Right lobe of liver (tissue), 6 donors: ENCODE data around the gene SMARCD1. TPM values are rescaled to one million over a fixed set of nuclear protein-coding genes. Genes with fewer than 3 reads are reported as not detected.
A peak's percentile ranks its signal among the peaks of the same experiment; 100 is the strongest.

Experiments used
- ATAC-seq, 4 donors: fragments of 200-7000 bp; cut with Tn5 transposase; one replicate each; pipeline ENCODE4 v1.9.1; 2020; ENCODE audit warnings: mild to moderate bottlenecking in 4 of 4, moderate library complexity in 4 of 4
- DNase-seq, 3 donors: peaks; one replicate each; pipeline ENCODE4 v3.0.0-alpha.2; 2020
- H3K27ac ChIP-seq, 3 donors: fragments of 200-600 bp; one replicate each; pipeline ENCODE4 v1.8.0; 2022
- H3K27me3 ChIP-seq, 2 donors: fragments of 200-600 bp; one replicate each; pipeline ENCODE4 v1.8.0; 2022
- H3K36me3 ChIP-seq, 4 donors: fragments of 200-600 bp; sonication (generic) in 1 of 4; one replicate each; pipeline versions ENCODE4 v1.5.1 to v1.8.0; 2017 to 2022; ENCODE audit warnings: control low read depth in 1 of 4
- H3K4me1 ChIP-seq, 4 donors: fragments of 200-600 bp; sonication (generic) in 1 of 4; one replicate each; pipeline versions ENCODE4 v1.5.1 to v1.8.0; 2017 to 2022; ENCODE audit warnings: control low read depth in 1 of 4
- H3K4me3 ChIP-seq, 3 donors: fragments of 200-600 bp; one replicate each; pipeline ENCODE4 v1.8.0; 2022
- H3K9me3 ChIP-seq, 4 donors: fragments of 200-600 bp; sonication (generic) in 1 of 4; one replicate each; pipeline versions ENCODE4 v1.5.1 to v1.8.0; 2017 to 2022; ENCODE audit warnings: control low read depth in 1 of 4
- POLR2A ChIP-seq: fragments of 450-650 bp; IDR thresholded peaks from one replicate; pipeline ENCODE4 v1.6.1; 2017; ENCODE audit warnings: antibody characterized with exemption, mild to moderate bottlenecking
- WGBS: methylation state at CpG from one replicate; pipeline ENCODE4 v1.1.6; 2018; ENCODE audit warnings: low coverage, low lambda C conversion rate; ENCODE audit not compliant: insufficient coverage; ENCODE audit errors: missing lambda C conversion rate; 5-methylcytosine and 5-hydroxymethylcytosine counted together
- intact Hi-C, 2 donors: fragments of 100-400 bp; cut with DNase I; formaldehyde crosslinking; loops; one replicate each; pipeline versions ENCODE4 v1.11.2 to v1.14.1; 2022
- total RNA-seq, 6 experiments: library from RNA; depleted of rRNA in 2 of 6; stranded (reverse); fragments of >200 nt in 2 of 6; fragmentation: NEBNext Ultra II Directional in 3 of 6; extraction: Animal tissue kit (Norgen Biotek cat#: 25700) in 3 of 6; gene quantifications; one replicate each; pipeline versions ENCODE4 v1.1.0 to v1.2.4, GENCODE V29; 2016 to 2023
- TF ChIP-seq, protein P1 (sequence below), 4 donors: fragments of 200-600 bp in 3 of 4; fragments of 450-650 bp in 1 of 4; IDR thresholded peaks; one replicate each; pipeline versions ENCODE4 v1.5.1 to v1.8.0; 2016 to 2022; ENCODE audit warnings: antibody characterized with exemption in 4 of 4, mild to moderate bottlenecking in 2 of 4
- donor health status: DM: no; HTN: yes; CAD: no.
- donor health status: DM: no; HTN: no; CAD: no.
- donor health status: DM: no; HTN: no; CAD: no.
- donor health status: DM: no; HTN: yes; CAD: no.
- donor health status: DM: no; HTN: yes; CAD: no.

Gene SMARCD1
- total RNA-seq, 6 experiments from 2014 or later = 13.3 to 35.0 (median 16.4) TPM

GRCh38 chr12:50106907-50107306 is 21.8 kb downstream of the SMARCD1 start:
- ATAC-seq (no peak), DNase-seq (no peak)
- Histone ChIP-seq H3K36me3 (peaks cover 0 to 10% (median 4%) of the 10 kb centered on the region in 4 donors), H3K4me3 (no peak overlapping the region), H3K27me3 (no peaks in the 10 kb centered on the region), H3K9me3 (no peaks in the 10 kb centered on the region), H3K27ac (no peak overlapping the region), H3K4me1 (peaks cover 0 to 73% (median 26%) of the 10 kb centered on the region in 4 donors)
- WGBS = no CpG with 5 or more reads among the region's 3 CpGs
- intact Hi-C loops = no loop called here
- TF ChIP-seq, protein P1, sequence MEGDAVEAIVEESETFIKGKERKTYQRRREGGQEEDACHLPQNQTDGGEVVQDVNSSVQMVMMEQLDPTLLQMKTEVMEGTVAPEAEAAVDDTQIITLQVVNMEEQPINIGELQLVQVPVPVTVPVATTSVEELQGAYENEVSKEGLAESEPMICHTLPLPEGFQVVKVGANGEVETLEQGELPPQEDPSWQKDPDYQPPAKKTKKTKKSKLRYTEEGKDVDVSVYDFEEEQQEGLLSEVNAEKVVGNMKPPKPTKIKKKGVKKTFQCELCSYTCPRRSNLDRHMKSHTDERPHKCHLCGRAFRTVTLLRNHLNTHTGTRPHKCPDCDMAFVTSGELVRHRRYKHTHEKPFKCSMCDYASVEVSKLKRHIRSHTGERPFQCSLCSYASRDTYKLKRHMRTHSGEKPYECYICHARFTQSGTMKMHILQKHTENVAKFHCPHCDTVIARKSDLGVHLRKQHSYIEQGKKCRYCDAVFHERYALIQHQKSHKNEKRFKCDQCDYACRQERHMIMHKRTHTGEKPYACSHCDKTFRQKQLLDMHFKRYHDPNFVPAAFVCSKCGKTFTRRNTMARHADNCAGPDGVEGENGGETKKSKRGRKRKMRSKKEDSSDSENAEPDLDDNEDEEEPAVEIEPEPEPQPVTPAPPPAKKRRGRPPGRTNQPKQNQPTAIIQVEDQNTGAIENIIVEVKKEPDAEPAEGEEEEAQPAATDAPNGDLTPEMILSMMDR (IDR thresholded peaks at IDR 0.05) = no peak
- no peak for TF ChIP-seq POLR2A

DNA sequence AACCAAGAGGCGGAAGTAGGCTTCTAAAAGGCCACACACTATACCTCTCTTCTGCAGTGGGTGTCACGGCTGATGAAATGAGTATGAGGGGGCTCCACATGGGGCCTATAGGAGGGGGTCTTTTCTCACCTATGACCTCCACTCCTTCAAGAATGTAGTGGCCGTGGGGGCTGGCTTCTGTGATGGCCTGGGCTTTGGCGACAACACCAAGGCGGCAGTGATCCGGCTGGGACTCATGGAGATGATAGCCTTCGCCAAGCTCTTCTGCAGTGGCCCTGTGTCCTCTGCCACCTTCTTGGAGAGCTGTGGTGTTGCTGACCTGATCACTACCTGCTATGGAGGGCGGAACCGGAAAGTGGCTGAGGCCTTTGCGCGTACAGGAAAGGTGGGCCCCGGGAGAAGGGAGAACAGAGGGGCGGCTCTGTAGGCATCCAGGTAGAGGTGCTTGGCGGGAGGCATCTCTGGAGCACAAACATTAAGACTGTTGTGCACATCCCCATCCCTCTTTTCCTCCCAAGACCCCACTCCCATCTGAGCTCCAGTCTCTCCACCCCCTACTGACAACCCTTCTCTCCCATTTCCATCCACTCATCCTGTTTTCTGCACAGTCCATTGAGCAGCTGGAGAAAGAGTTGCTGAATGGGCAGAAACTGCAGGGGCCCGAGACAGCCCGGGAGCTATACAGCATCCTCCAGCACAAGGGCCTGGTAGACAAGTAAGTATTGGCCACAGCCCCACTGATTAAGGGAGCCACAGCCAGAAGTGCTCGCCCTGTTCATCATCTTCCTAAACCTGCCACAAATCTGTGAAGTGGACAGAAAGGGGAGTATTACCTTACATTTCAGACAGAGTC is 22.5 kb downstream of the SMARCD1 start:
- DNase-seq = no peak
- Histone ChIP-seq H3K4me3 (no peak overlapping the region), H3K27me3 (no peaks in the 10 kb centered on the region), H3K27ac (peak overlapping the region in 1 of 3 donors; percentile 94), H3K4me1 (peaks cover 0 to 67% (median 23%) of the 10 kb centered on the region in 4 donors), H3K36me3 (peaks cover 0 to 10% (median 4%) of the 10 kb centered on the region in 4 donors), H3K9me3 (no peaks in the 10 kb centered on the region)
- no peak for ATAC-seq
- 85% methylated on average over 12 of the region's 17 CpGs for WGBS
- intact Hi-C loops = no loop called here
- TF ChIP-seq POLR2A = no peak
- TF ChIP-seq, protein P1 (IDR thresholded peaks at IDR 0.05) = no peak

DNA sequence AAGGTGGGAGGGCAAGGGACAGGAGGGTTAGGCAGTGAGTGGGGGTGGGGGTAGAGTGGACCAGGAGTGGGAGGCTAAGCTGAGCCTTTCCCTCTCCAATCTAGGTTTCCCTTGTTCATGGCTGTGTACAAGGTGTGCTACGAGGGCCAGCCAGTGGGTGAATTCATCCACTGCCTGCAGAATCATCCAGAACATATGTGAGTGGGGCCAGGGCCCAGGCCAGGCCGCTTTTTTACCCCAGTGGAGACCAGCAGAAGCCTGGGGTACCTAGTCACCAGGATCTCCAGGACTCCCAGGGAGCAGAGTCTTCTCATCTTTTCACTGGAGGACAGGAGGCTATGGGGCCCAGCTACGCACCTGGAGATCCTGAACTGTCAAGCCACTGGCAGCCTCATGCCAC is 24.2 kb downstream of the SMARCD1 start:
- DNase-seq (no peak), ATAC-seq (no peak)
- TF ChIP-seq, protein P1 (IDR thresholded peaks at IDR 0.05) = no peak
- TF ChIP-seq POLR2A = no peak
- peaks cover 0 to 71% (median 24%) of the 10 kb centered on the region in 4 donors for H3K4me1 ChIP-seq
- H3K36me3 ChIP-seq = peaks cover 0 to 11% (median 4%) of the 10 kb centered on the region in 4 donors
- intact Hi-C loops = no loop called here
- no CpG with 5 or more reads among the region's 3 CpGs for WGBS
- H3K27me3 ChIP-seq = no peaks in the 10 kb centered on the region
- peak overlapping the region in 1 of 3 donors; percentile 88 for H3K4me3 ChIP-seq
- peak overlapping the region; percentile 77 to 94 (median 78) for H3K27ac ChIP-seq
- no peaks in the 10 kb centered on the region for H3K9me3 ChIP-seq

DNA sequence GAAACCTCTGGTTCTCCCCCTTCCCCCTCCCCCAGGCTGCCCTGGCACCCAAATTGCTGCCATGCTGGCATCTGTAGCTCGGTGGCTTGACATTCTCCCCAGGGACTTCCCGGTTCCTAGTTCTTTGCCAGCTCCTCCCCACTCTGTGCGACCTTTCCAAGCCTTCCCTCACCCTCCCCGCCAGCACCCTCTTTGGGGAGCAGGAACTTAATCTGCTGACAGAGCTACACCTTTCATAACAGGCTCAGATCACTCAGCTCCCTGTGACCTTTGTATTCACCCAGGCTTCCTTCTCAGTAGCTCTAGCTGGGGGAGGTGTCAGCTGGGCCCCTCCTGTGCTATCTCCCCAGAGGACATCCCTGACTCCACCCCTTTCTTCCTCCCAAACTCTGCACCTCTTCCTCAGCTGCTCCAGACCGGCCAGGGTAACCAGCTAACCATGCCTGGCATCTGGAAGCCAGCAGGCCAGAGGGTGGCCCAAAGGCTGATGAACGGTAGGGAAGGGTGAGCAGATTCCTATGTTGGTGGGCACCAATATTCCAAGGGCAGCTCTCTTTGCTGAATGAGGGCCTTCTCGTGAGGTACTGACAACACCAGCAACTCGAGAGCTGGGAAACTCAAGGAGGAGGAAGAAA is 25.1 kb downstream of the SMARCD1 start:
- 6% methylated on average over 8 of the region's 8 CpGs for WGBS
- Histone ChIP-seq H3K4me3 (peak overlapping the region in 2 of 3 donors; percentile 34 to 88), H3K27me3 (no peaks in the 10 kb centered on the region), H3K4me1 (peaks cover 0 to 69% (median 24%) of the 10 kb centered on the region in 4 donors), H3K27ac (peak overlapping the region; percentile 77 to 94 (median 78)), H3K9me3 (no peaks in the 10 kb centered on the region), H3K36me3 (peaks cover 0 to 13% (median 4%) of the 10 kb centered on the region in 4 donors)
- intact Hi-C loops = no loop called here
- peak; percentile 78 to 93 (median 92) for DNase-seq
- peak; percentile 38 to 54 (median 44) for ATAC-seq
- no peak for TF ChIP-seq POLR2A
- TF ChIP-seq, protein P1 (IDR thresholded peaks at IDR 0.05) = no peak
